GM12874 (cell line): ENCODE results near the gene SMARCE1.

Experiments used
- TF ChIP-seq, protein P1 (sequence below): IDR thresholded peaks from 2 replicates; pipeline ENCODE4 v1.5.1; 2011; ENCODE audit warnings: low read depth, mild to moderate bottlenecking, control low read depth, low read length, moderate library complexity; ENCODE audit not compliant: insufficient read depth

SMARCE1 gene

DNA sequence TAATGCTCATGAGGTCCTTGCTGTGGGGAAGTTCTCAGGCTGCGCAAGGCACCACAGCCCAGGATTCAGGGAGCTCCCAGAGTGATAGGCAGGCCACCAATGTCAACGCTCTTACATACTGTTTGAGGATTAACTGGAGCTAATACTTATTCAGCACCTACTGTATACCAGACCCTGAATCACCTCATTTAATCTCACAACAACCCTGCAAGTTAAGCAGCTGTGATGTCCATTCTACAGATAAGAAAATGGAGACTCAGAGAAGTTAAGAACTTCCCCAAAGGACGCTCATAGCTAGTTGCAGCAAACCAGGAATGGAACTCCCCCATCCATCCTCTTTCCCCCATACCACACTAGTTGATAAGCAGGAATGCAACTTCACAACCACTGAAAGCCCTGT is 56.9 kb downstream of the SMARCE1 start:
- TF ChIP-seq, protein P1, sequence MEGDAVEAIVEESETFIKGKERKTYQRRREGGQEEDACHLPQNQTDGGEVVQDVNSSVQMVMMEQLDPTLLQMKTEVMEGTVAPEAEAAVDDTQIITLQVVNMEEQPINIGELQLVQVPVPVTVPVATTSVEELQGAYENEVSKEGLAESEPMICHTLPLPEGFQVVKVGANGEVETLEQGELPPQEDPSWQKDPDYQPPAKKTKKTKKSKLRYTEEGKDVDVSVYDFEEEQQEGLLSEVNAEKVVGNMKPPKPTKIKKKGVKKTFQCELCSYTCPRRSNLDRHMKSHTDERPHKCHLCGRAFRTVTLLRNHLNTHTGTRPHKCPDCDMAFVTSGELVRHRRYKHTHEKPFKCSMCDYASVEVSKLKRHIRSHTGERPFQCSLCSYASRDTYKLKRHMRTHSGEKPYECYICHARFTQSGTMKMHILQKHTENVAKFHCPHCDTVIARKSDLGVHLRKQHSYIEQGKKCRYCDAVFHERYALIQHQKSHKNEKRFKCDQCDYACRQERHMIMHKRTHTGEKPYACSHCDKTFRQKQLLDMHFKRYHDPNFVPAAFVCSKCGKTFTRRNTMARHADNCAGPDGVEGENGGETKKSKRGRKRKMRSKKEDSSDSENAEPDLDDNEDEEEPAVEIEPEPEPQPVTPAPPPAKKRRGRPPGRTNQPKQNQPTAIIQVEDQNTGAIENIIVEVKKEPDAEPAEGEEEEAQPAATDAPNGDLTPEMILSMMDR = no peak

DNA sequence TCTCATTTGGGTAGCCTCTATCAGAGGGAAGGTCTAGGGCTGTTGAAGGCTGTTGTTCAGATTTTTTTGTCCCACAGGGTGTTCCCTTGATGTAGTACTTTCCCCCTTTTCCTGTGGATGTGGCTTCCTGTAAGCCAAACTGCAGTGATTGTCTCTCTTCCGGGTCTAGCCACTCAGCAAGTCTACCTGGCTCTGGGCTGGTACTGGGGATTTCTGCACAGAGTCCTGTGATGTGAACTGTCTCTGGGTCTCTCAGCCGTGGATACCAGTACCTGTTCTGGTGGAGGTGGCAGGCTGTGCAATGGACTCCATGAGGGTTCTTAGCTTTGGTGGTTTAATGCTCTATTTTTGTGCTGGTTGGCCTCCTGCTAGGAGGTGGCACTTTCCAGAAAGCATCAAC is 59.1 kb downstream of the SMARCE1 start:
- TF ChIP-seq, protein P1 = no peak

DNA sequence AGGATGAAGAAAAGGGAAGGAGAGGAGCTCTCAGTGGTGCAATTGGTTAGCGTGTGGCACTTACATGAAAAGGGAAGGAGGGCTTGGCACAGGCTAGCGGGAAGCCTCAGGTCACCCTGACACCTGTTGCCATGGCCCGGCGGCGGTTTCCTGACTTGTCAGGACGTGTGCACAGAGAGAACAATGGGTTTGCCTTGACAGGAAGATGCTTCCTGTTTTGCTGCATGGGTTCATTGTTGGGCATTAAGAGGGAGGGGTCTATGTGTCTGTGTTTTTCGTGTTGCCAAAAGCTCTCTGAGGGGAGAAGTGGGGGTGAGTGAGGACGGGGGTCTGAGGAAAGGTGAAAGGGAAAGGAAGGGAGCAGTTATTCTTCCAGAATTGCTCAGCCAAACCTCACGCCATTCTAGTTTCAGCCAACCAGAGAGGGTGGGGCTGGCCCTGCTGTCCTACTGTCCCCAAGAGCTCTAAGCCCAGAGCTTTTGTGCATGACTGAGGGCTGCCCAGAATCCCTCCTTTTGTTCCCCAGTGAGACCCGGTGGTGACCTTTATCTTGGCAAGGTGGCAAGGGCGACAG is 65.2 kb downstream of the SMARCE1 start:
- TF ChIP-seq, protein P1 = no peak

DNA sequence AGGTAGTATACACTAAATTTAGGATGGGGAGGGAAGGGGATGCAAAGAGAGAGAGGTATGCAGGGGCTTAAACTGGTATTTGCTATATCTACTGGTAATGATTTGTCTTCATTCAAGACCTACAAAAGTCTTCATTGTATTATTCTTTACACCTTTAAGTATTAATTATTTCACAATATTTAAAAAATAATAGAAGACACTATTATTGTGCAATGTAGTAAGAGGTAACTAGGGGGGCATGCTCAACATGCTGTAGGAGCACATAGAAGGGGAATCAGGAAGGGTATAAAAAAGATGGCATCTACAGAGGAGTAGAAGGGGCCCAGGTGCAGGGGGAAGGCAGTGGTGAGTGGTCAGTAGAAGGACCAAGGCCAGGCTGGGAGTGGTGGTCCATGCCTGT is 67.5 kb downstream of the SMARCE1 start:
- TF ChIP-seq, protein P1 = no peak

DNA sequence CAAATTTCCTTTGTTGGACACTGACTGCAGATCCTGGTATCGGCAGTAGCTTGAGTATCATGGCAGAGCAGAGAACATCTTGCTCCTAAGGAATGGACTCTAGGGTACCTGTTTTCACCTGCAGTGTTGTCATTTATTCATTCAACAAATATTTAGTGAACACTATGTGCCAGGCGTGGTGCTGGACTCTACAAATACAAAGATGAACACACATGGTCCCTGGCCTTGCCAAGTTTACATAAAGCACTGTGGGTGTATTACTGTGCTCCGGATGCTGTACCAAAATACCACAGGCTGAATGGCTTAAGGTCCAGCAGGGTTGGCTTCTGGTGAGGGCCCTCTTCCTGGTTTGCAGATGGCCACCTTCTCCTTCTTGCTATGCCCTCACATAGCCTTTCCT is 68.1 kb downstream of the SMARCE1 start:
- TF ChIP-seq, protein P1 = no peak

DNA sequence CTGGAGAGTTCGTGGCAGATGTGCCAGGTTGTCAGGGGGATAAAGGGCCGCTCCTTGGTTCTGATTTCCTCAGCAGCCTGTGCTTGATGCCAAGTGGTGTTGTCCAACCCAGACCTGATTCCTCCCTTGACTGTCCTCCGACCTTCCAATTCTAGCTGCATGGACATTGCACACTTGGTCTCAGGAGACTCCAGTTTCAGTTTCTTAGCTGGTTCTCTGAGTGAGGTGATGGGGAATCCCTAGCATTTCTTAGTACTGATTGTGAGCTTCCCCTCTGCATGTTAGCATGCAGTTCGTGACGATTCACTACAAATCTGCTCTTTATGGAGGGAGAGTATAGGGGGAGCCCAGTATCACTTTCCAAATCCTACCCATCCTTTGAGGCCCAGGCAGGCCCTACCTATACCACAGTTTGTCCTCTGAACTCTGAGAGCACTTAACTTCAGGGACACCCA is 70.0 kb downstream of the SMARCE1 start:
- TF ChIP-seq, protein P1 = no peak

DNA sequence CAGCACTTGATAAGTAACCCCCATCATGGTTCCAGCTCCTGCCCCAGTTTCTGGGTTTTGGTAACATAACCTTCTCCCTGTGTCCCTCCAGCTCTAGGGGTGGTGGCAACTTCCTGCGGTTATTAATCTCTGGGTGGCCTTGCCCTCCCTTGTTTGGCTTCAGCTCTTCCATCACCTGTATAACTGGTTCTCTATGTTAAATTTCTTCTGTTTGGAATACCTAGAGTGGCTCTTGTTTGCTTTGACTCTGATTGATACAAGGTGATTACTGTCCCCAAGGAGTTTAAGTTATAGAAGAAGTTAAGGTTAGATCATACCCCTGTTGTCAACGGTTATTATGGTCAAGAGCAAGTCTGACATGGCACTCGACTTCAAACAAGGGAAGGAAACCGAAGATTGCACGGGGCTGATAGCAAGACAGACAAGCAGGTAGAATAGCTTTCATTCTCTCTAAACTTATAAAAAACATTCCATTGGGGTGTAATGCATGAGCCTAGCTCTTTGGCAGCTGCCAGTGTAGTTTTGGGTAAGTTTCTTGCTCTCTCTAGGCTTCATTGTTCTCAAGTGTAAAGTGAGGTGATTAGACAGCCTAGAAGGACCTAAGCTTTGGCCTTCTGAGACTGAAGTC is 71.4 kb downstream of the SMARCE1 start:
- TF ChIP-seq, protein P1 = no peak
